Measurements from ENCODE around the gene MAPKAP1.

DNA sequence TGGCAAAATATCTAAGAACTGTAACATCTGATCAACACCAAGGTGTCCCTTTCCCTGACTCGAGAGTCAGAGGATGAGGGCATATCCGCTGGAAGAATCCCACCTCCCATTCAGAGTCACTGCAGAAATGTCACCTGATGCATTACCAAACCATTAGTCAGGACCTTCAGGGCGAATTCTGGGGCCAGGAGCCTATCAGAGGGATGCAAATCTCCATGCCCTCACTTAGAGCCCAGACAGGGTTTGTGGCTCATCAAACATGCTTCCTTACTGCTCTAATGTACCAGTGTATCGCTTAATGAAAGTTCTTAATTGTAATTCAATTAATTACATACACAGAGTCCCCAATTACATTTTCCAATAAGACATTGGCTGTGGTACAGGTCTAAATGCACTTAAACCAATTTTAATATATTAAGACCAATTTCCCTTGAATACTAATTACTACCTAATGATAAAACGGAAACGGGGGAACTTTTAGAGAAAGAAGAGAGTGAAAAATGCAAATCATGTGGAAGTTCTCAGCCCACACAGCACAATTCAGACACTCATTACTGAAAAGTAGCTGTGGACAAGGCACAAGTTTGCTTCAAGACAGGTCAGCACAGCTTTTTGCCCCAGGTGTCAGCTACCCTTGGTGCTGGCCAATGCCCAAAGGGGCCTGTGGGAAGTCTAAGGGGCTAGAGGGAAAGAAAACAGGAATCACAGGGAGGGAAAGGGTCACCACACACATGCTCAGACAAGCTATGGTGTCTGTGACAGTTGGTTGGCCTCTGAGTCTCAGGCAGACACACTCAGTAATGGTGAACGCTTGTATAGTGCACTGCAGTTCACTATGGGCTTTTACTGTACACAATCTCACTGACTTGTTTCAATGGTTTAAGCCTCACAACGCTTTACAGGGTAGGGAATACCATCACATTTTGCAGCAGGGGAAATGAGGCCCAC lies 211.6 kb downstream of the MAPKAP1 start:
- TF ChIP-seq, protein P1, sequence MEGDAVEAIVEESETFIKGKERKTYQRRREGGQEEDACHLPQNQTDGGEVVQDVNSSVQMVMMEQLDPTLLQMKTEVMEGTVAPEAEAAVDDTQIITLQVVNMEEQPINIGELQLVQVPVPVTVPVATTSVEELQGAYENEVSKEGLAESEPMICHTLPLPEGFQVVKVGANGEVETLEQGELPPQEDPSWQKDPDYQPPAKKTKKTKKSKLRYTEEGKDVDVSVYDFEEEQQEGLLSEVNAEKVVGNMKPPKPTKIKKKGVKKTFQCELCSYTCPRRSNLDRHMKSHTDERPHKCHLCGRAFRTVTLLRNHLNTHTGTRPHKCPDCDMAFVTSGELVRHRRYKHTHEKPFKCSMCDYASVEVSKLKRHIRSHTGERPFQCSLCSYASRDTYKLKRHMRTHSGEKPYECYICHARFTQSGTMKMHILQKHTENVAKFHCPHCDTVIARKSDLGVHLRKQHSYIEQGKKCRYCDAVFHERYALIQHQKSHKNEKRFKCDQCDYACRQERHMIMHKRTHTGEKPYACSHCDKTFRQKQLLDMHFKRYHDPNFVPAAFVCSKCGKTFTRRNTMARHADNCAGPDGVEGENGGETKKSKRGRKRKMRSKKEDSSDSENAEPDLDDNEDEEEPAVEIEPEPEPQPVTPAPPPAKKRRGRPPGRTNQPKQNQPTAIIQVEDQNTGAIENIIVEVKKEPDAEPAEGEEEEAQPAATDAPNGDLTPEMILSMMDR (IDR thresholded peaks at IDR 0.05; ENCODE audit: poor library complexity, severe bottlenecking) = no peak
- no peak for TF ChIP-seq EZH2 (IDR thresholded peaks at IDR 0.05; ENCODE audit: borderline replicate concordance, insufficient read depth, low read length, poor library complexity, severe bottlenecking)
- TF ChIP-seq TAF1 (IDR thresholded peaks at IDR 0.05; ENCODE audit: low read depth) = no peak
